Keratinocyte (primary cell): ENCODE measurements around the gene LMNTD1.

ENCODE experiments used
- EZH2 ChIP-seq: IDR thresholded peaks from one replicate; pipeline ENCODE4 v1.6.1; 2012; ENCODE audit warnings: inconsistent platforms, mild to moderate bottlenecking, low read length, moderate library complexity
- TF ChIP-seq, protein P1 (sequence below), 3 experiments: IDR thresholded peaks in 1 of 3; conservative IDR thresholded peaks in 1 of 3; optimal IDR thresholded peaks in 1 of 3; 2 replicates in 2 of 3; 3 replicates in 1 of 3; pipeline versions ENCODE3 to v1.5.1; 2011; ENCODE audit warnings: low read length in 3 of 3, mild to moderate bottlenecking in 3 of 3, moderate library complexity in 2 of 3, control low read depth in 1 of 3, inconsistent platforms in 1 of 3; ENCODE audit not compliant: insufficient read depth in 2 of 3; ENCODE audit errors: extremely low read depth in 1 of 3

- TF ChIP-seq EZH2, result no peak
- TF ChIP-seq, protein P1, sequence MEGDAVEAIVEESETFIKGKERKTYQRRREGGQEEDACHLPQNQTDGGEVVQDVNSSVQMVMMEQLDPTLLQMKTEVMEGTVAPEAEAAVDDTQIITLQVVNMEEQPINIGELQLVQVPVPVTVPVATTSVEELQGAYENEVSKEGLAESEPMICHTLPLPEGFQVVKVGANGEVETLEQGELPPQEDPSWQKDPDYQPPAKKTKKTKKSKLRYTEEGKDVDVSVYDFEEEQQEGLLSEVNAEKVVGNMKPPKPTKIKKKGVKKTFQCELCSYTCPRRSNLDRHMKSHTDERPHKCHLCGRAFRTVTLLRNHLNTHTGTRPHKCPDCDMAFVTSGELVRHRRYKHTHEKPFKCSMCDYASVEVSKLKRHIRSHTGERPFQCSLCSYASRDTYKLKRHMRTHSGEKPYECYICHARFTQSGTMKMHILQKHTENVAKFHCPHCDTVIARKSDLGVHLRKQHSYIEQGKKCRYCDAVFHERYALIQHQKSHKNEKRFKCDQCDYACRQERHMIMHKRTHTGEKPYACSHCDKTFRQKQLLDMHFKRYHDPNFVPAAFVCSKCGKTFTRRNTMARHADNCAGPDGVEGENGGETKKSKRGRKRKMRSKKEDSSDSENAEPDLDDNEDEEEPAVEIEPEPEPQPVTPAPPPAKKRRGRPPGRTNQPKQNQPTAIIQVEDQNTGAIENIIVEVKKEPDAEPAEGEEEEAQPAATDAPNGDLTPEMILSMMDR (optimal IDR thresholded peaks at IDR 0.05 in 1 of 3, IDR thresholded peaks at IDR 0.05 in 1 of 3, conservative IDR thresholded peaks at IDR 0.05 in 1 of 3; ENCODE audit: extremely low read depth in 1 of 3, insufficient read depth in 2 of 3, low read length in 3 of 3), result no peak
Measured at GRCh38 chr12:25456474-25456873, 96.6 kb downstream of the LMNTD1 start.
